WERI-Rb-1 (cell line): Measurements from ENCODE around the gene PLEKHH2.
"Not testable (repeated sequence)": the region's sequence is repeated elsewhere in the genome, so short reads cannot be mapped to it uniquely, and the experiment has no call there.

Source experiments
- DNase-seq: peaks from one replicate; pipeline ENCODE4 v3.0.0-alpha.2; 2020
- H3K27ac ChIP-seq: fragments of 250-450 bp; sonication (Bioruptor Pico); 2 replicates; pipeline ENCODE4 v1.5.1; 2020; ENCODE audit warnings: mild to moderate bottlenecking, moderate library complexity
- H3K27me3 ChIP-seq: fragments of 250-450 bp; sonication (Bioruptor Pico); 2 replicates; pipeline ENCODE4 v1.5.1; 2021; ENCODE audit warnings: mild to moderate bottlenecking, low read depth, moderate library complexity; ENCODE audit not compliant: insufficient read depth, severe bottlenecking
- H3K36me3 ChIP-seq: fragments of 250-450 bp; sonication (Bioruptor Pico); 2 replicates; pipeline ENCODE4 v1.5.1; 2020; ENCODE audit warnings: mild to moderate bottlenecking, moderate library complexity
- H3K4me3 ChIP-seq: 2 replicates; pipeline ENCODE4 v1.5.1; 2011; ENCODE audit warnings: low read depth, mild to moderate bottlenecking, control low read depth, low read length
- H3K9me3 ChIP-seq: fragments of 250-450 bp; sonication (Bioruptor Pico); 2 replicates; pipeline ENCODE4 v1.5.1; 2021; ENCODE audit warnings: mild to moderate bottlenecking, moderate library complexity; ENCODE audit not compliant: severe bottlenecking
- CTCF ChIP-seq: IDR thresholded peaks from 2 replicates; pipeline ENCODE4 v1.5.1; 2011; ENCODE audit warnings: low read depth, mild to moderate bottlenecking, control low read depth, inconsistent platforms, low read length

The PLEKHH2 gene

GRCh38 chr2:43715300-43716098, 78.4 kb downstream of the PLEKHH2 start:
- Histone ChIP-seq H3K9me3 (no peaks in the 10 kb centered on the region), H3K27me3 (no peaks in the 10 kb centered on the region), H3K27ac (no peak overlapping the region), H3K36me3 (no peaks in the 10 kb centered on the region), H3K4me3 (no peak overlapping the region)
- TF ChIP-seq CTCF: no peak
- DNase-seq: no peak

- TF ChIP-seq CTCF: no peak
- Histone ChIP-seq H3K27ac (no peak overlapping the region), H3K4me3 (no peak overlapping the region), H3K36me3 (no peaks in the 10 kb centered on the region), H3K9me3 (no peaks in the 10 kb centered on the region), H3K27me3 (no peaks in the 10 kb centered on the region)
- DNase-seq: no peak
Observed at GRCh38 chr2:43717322-43717721, 80.3 kb downstream of the PLEKHH2 start.

- no peak overlapping the region for H3K4me3 ChIP-seq
- H3K9me3 ChIP-seq: no peaks in the 10 kb centered on the region
- DNase-seq: no peak
- H3K27me3 ChIP-seq: no peaks in the 10 kb centered on the region
- no peak overlapping the region for H3K27ac ChIP-seq
- H3K36me3 ChIP-seq: no peaks in the 10 kb centered on the region
- TF ChIP-seq CTCF: no peak
Observed at GRCh38 chr2:43718530-43719124, 81.6 kb downstream of the PLEKHH2 start.

- H3K36me3 ChIP-seq: no peaks in the 10 kb centered on the region
- no peaks in the 10 kb centered on the region for H3K9me3 ChIP-seq
- no peak overlapping the region for H3K4me3 ChIP-seq
- no peak for TF ChIP-seq CTCF
- H3K27me3 ChIP-seq: no peaks in the 10 kb centered on the region
- DNase-seq: no peak
- H3K27ac ChIP-seq: no peak overlapping the region
Observed at GRCh38 chr2:43724728-43725526, 87.9 kb downstream of the PLEKHH2 start.

- TF ChIP-seq CTCF: no peak
- Histone ChIP-seq H3K36me3 (no peaks in the 10 kb centered on the region), H3K27me3 (no peaks in the 10 kb centered on the region), H3K27ac (no peak overlapping the region), H3K9me3 (no peaks in the 10 kb centered on the region), H3K4me3 (no peak overlapping the region)
- DNase-seq: no peak
Observed at GRCh38 chr2:43725711-43726246, 88.7 kb downstream of the PLEKHH2 start.

- not testable (repeated sequence) for DNase-seq, H3K27me3 ChIP-seq, H3K9me3 ChIP-seq, H3K36me3 ChIP-seq, H3K27ac ChIP-seq, H3K4me3 ChIP-seq
Observed at GRCh38 chr2:43726961-43727633, 90.0 kb downstream of the PLEKHH2 start.
